ENCODE results near the gene CHSY3. TPM values are rescaled to one million over a fixed set of nuclear protein-coding genes. Genes with fewer than 3 reads are reported as not detected.

The CHSY3 gene
- total RNA-seq, 4 donors from 2014 or later, result 0.51 to 7.8 (median 2.2) TPM

DNA sequence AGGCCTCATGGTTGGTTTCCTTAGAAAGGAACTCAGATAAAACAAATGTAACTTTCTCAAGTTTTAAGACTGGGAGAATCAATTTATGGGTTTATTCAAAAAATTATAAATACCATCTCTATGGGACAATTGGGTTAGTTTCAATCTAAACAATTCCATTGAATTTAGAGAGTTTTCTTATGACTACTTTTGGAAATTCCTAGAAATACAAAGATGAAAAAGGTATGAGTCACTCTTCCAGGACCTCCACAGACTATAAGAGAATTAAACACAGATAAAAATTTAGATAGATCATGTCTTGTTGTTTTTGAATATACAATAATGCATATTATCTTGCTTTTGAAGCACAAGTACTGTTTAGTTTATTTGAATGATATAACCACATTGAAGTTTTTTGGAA lies 188.7 kb downstream of the CHSY3 start:
- no peaks in the 10 kb centered on the region for H3K27me3 ChIP-seq
- no peak for ATAC-seq
- intact Hi-C loops (cut with DNase I; ENCODE audit: low total_unique reads) (no loop called here), in situ Hi-C loops (cut with MboI; ENCODE audit: low sequenced_read_pairs in 4 of 4) (no loop called here)
- H3K36me3 ChIP-seq, result no peaks in the 10 kb centered on the region
- H3K4me3 ChIP-seq, result no peak overlapping the region
- no peaks in the 10 kb centered on the region for H3K4me1 ChIP-seq
- no peak overlapping the region for H3K27ac ChIP-seq
- H3K9me3 ChIP-seq, result no peaks in the 10 kb centered on the region
- DNase-seq, result no peak
- TF ChIP-seq, protein P1, sequence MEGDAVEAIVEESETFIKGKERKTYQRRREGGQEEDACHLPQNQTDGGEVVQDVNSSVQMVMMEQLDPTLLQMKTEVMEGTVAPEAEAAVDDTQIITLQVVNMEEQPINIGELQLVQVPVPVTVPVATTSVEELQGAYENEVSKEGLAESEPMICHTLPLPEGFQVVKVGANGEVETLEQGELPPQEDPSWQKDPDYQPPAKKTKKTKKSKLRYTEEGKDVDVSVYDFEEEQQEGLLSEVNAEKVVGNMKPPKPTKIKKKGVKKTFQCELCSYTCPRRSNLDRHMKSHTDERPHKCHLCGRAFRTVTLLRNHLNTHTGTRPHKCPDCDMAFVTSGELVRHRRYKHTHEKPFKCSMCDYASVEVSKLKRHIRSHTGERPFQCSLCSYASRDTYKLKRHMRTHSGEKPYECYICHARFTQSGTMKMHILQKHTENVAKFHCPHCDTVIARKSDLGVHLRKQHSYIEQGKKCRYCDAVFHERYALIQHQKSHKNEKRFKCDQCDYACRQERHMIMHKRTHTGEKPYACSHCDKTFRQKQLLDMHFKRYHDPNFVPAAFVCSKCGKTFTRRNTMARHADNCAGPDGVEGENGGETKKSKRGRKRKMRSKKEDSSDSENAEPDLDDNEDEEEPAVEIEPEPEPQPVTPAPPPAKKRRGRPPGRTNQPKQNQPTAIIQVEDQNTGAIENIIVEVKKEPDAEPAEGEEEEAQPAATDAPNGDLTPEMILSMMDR (IDR thresholded peaks at IDR 0.05 in 4 of 5, conservative IDR thresholded peaks at IDR 0.05 in 1 of 5), result no peak
- no peak for TF ChIP-seq POLR2A (IDR thresholded peaks at IDR 0.05)

DNA sequence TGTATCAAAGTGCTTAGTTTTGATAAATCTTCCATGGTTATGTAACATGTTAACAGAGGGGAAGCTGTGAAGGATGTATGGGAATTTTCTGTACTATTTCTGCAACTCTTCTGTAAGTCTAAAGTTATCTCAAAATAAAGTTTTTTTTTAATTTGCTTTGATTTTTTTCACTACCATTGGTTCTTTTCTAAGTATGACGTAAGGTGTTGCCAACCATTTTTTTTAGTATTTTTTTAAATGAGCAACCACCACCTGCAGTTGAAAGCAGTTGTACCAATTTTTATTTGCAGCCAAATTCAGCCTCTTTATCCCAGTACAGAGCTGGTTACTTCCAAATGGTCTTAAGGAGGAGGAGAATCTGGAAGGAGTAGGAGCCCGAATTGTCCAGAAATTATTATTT lies 192.2 kb downstream of the CHSY3 start:
- H3K4me3 ChIP-seq, result no peak overlapping the region
- in situ Hi-C loops (cut with MboI; ENCODE audit: low sequenced_read_pairs in 4 of 4) (no loop called here), intact Hi-C loops (cut with DNase I; ENCODE audit: low total_unique reads) (no loop called here)
- no peaks in the 10 kb centered on the region for H3K36me3 ChIP-seq
- ATAC-seq (no peak), DNase-seq (no peak)
- no peaks in the 10 kb centered on the region for H3K27me3 ChIP-seq
- no peaks in the 10 kb centered on the region for H3K4me1 ChIP-seq
- no peaks in the 10 kb centered on the region for H3K9me3 ChIP-seq
- TF ChIP-seq, protein P1 (IDR thresholded peaks at IDR 0.05 in 4 of 5, conservative IDR thresholded peaks at IDR 0.05 in 1 of 5), result no peak
- no peak for TF ChIP-seq POLR2A (IDR thresholded peaks at IDR 0.05)
- no peak overlapping the region for H3K27ac ChIP-seq

DNA sequence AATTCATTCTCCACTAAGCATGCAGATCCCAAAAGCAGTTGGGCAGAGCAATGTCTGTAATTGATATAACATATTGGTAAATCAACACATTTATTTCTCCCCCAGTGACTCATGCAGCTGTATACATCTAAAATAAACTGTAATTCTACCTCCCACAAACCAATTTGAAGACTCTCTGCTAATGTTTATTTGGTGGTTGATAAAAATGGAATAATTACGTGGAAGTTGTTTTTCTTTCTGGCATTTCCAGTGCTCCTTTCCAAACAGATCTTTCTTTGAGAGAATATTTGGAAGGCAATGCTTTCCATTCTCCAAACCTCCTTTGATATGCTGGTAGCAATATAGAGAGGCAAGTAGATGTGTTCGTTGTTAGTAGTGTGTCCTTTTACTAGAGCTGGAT lies 194.7 kb downstream of the CHSY3 start:
- DNase-seq (no peak), ATAC-seq (no peak)
- Histone ChIP-seq H3K4me3 (no peak overlapping the region), H3K27me3 (no peaks in the 10 kb centered on the region), H3K9me3 (no peaks in the 10 kb centered on the region), H3K27ac (no peak overlapping the region), H3K36me3 (no peaks in the 10 kb centered on the region), H3K4me1 (no peaks in the 10 kb centered on the region)
- intact Hi-C loops (cut with DNase I; ENCODE audit: low total_unique reads), result no loop called here
- no peak for TF ChIP-seq POLR2A (IDR thresholded peaks at IDR 0.05)
- TF ChIP-seq, protein P1 (IDR thresholded peaks at IDR 0.05 in 4 of 5, conservative IDR thresholded peaks at IDR 0.05 in 1 of 5), result no peak
- in situ Hi-C loops (cut with MboI; ENCODE audit: low sequenced_read_pairs in 4 of 4), result no loop called here

DNA sequence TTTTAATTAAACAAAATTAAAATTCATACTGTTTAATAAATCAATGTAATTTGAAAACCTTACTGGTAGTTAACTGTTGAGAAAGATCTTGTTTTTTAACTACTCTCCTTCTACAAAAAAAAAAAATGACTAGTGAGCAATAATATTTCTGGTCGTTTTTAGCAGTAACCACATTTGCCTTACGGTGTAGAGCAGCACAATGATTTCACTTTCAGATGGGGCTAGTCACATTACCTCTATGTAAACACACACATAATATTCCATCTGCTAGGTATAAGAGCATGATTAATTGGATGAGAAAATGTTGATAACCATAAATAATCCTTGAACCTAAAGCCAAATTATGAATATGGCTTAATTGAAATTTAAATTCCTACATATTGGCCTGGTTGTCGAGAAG lies 198.1 kb downstream of the CHSY3 start:
- H3K4me3 ChIP-seq, result no peak overlapping the region
- intact Hi-C loops (cut with DNase I; ENCODE audit: low total_unique reads) (no loop called here), in situ Hi-C loops (cut with MboI; ENCODE audit: low sequenced_read_pairs in 4 of 4) (no loop called here)
- no peaks in the 10 kb centered on the region for H3K9me3 ChIP-seq
- H3K36me3 ChIP-seq, result no peaks in the 10 kb centered on the region
- H3K27me3 ChIP-seq, result no peaks in the 10 kb centered on the region
- TF ChIP-seq, protein P1 (IDR thresholded peaks at IDR 0.05 in 4 of 5, conservative IDR thresholded peaks at IDR 0.05 in 1 of 5), result no peak
- TF ChIP-seq POLR2A (IDR thresholded peaks at IDR 0.05), result no peak
- H3K27ac ChIP-seq, result no peak overlapping the region
- no peaks in the 10 kb centered on the region for H3K4me1 ChIP-seq
- ATAC-seq (no peak), DNase-seq (no peak)

DNA sequence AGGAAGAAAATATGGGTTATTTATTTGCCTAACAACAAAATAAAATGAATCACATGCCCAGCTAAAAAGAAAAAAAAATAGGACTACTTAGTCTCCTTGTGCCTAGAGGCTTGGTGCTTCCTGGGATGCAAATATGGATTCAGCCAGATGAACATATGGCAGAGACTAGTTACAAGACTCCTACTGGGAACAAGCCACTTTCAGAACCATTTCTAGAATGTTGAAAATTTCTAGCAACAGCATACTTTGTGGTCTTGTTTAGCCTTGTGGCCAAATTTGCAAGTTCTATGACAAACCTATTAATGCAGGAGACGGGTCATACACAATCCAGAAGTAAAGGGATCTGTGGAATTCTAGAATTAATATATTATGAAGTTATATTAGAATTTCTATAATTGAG lies 198.7 kb downstream of the CHSY3 start:
- no peaks in the 10 kb centered on the region for H3K36me3 ChIP-seq
- no peaks in the 10 kb centered on the region for H3K4me1 ChIP-seq
- H3K4me3 ChIP-seq, result no peak overlapping the region
- H3K27me3 ChIP-seq, result no peaks in the 10 kb centered on the region
- H3K27ac ChIP-seq, result no peak overlapping the region
- ATAC-seq (no peak), DNase-seq (no peak)
- H3K9me3 ChIP-seq, result no peaks in the 10 kb centered on the region
- intact Hi-C loops (cut with DNase I; ENCODE audit: low total_unique reads), result no loop called here
- in situ Hi-C loops (cut with MboI; ENCODE audit: low sequenced_read_pairs in 4 of 4), result no loop called here
- TF ChIP-seq, protein P1 (IDR thresholded peaks at IDR 0.05 in 4 of 5, conservative IDR thresholded peaks at IDR 0.05 in 1 of 5), result no peak
- TF ChIP-seq POLR2A (IDR thresholded peaks at IDR 0.05), result no peak

All from gastrocnemius medialis (tissue), 4 donors.